ENCODE data around the gene PHACTR2.
A peak's percentile ranks its signal among the peaks of the same experiment; 100 is the strongest.

The PHACTR2 gene

DNA sequence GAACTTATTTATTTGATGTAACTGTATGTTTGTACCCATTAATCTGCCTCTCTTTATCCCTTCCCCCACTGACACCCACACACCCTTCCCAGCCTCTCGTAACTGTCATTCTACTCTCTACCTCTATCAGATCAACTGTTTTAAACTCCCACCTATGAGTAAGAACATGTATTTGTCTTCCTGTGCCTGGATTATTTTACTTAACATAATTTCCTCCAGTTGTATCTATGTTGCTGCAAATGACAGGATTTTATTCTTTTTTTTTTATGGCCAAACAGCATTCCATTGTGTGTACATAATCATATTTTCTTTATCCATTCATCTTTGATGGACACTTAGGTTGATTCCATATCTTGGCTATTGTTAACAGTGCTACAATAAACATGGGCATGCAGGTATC, 49.3 kb downstream of the PHACTR2 start:
- Histone ChIP-seq H3K4me3 (ENCODE audit: low read length) (no peak overlapping the region), H3K27ac (ENCODE audit: low read length) (no peak overlapping the region), H4K20me1 (ENCODE audit: insufficient read depth, low read length) (no peaks in the 10 kb centered on the region), H3K9ac (ENCODE audit: low read length) (no peak overlapping the region), H2AFZ (ENCODE audit: low read length) (no peak overlapping the region), H3K27me3 (replicated peaks; ENCODE audit: insufficient read depth, low read length) (no peaks in the 10 kb centered on the region), H3F3A (ENCODE audit: insufficient read depth, low read length) (no peaks in the 10 kb centered on the region), H3K9me2 (replicated peaks; ENCODE audit: insufficient read depth, low read length) (no peaks in the 10 kb centered on the region), H3K36me3 (replicated peaks; ENCODE audit: insufficient read depth, low read length) (no peaks in the 10 kb centered on the region), H3K79me2 (ENCODE audit: low read length) (no peaks in the 10 kb centered on the region), H3K9me3 (replicated peaks; ENCODE audit: insufficient read depth, low read length) (no peaks in the 10 kb centered on the region), H3K4me2 (ENCODE audit: low read depth, low read length) (no peak overlapping the region), H3K4me1 (ENCODE audit: low read length) (no peaks in the 10 kb centered on the region)
- no peak for TF ChIP-seq CTCF (IDR thresholded peaks at IDR 0.05; ENCODE audit: low read length)
- TF ChIP-seq EZH2 (optimal IDR thresholded peaks at IDR 0.05; ENCODE audit: low read depth, low read length) = no peak
- no peak for TF ChIP-seq EZH2phosphoT487 (IDR thresholded peaks at IDR 0.05; ENCODE audit: low read length)
- DNase-seq = no peak

DNA sequence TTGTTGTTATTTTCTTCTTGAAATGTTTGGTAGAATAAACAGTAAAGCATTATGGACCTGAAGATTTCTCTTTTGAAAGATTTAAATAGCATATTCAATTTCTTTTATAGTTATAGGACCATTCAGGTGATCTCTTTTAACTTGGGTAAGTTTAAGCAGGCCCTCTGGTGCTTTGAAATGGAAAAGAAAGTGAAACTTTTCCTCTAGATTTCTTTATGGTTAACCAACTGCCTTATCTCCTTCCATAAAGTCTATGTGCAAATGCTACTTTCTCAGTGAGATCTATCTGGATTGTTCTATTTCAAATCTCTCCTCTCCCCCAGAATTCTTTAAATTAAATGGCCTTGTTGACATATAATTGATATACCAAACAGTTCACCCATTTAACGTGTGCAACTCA, 54.0 kb downstream of the PHACTR2 start:
- Histone ChIP-seq H3K27ac (ENCODE audit: low read length) (no peak overlapping the region), H2AFZ (ENCODE audit: low read length) (no peak overlapping the region), H3K27me3 (replicated peaks; ENCODE audit: insufficient read depth, low read length) (no peaks in the 10 kb centered on the region), H3K4me1 (ENCODE audit: low read length) (no peaks in the 10 kb centered on the region), H3K4me2 (ENCODE audit: low read depth, low read length) (no peak overlapping the region), H3K9ac (ENCODE audit: low read length) (no peak overlapping the region), H3K36me3 (replicated peaks; ENCODE audit: insufficient read depth, low read length) (no peaks in the 10 kb centered on the region), H3K9me3 (replicated peaks; ENCODE audit: insufficient read depth, low read length) (no peaks in the 10 kb centered on the region), H3F3A (ENCODE audit: insufficient read depth, low read length) (no peaks in the 10 kb centered on the region), H3K79me2 (ENCODE audit: low read length) (no peaks in the 10 kb centered on the region), H3K4me3 (ENCODE audit: low read length) (no peak overlapping the region), H3K9me2 (replicated peaks; ENCODE audit: insufficient read depth, low read length) (no peaks in the 10 kb centered on the region), H4K20me1 (ENCODE audit: insufficient read depth, low read length) (no peaks in the 10 kb centered on the region)
- no peak for TF ChIP-seq EZH2phosphoT487 (IDR thresholded peaks at IDR 0.05; ENCODE audit: low read length)
- no peak for TF ChIP-seq EZH2 (optimal IDR thresholded peaks at IDR 0.05; ENCODE audit: low read depth, low read length)
- TF ChIP-seq CTCF (IDR thresholded peaks at IDR 0.05; ENCODE audit: low read length) = no peak
- peak; percentile 8 for DNase-seq

GRCh38 chr6:143732536-143732935, 54.8 kb downstream of the PHACTR2 start:
- no peaks in the 10 kb centered on the region for H3K36me3 ChIP-seq (replicated peaks; ENCODE audit: insufficient read depth, low read length)
- H4K20me1 ChIP-seq (ENCODE audit: insufficient read depth, low read length) = no peaks in the 10 kb centered on the region
- H3K79me2 ChIP-seq (ENCODE audit: low read length) = no peaks in the 10 kb centered on the region
- no peaks in the 10 kb centered on the region for H3K9me2 ChIP-seq (replicated peaks; ENCODE audit: insufficient read depth, low read length)
- H3K4me3 ChIP-seq (ENCODE audit: low read length) = no peak overlapping the region
- no peaks in the 10 kb centered on the region for H3F3A ChIP-seq (ENCODE audit: insufficient read depth, low read length)
- DNase-seq = no peak
- H3K4me2 ChIP-seq (ENCODE audit: low read depth, low read length) = no peak overlapping the region
- no peak for TF ChIP-seq EZH2 (optimal IDR thresholded peaks at IDR 0.05; ENCODE audit: low read depth, low read length)
- no peak for TF ChIP-seq CTCF (IDR thresholded peaks at IDR 0.05; ENCODE audit: low read length)
- no peak for TF ChIP-seq EZH2phosphoT487 (IDR thresholded peaks at IDR 0.05; ENCODE audit: low read length)
- H2AFZ ChIP-seq (ENCODE audit: low read length) = no peak overlapping the region
- H3K4me1 ChIP-seq (ENCODE audit: low read length) = no peaks in the 10 kb centered on the region
- H3K9me3 ChIP-seq (replicated peaks; ENCODE audit: insufficient read depth, low read length) = no peaks in the 10 kb centered on the region
- H3K9ac ChIP-seq (ENCODE audit: low read length) = no peak overlapping the region
- H3K27me3 ChIP-seq (replicated peaks; ENCODE audit: insufficient read depth, low read length) = no peaks in the 10 kb centered on the region
- H3K27ac ChIP-seq (ENCODE audit: low read length) = no peak overlapping the region

All from MM.1S (cell line).